Stimulated activated naive CD4-positive, alpha-beta T cell treated with Interleukin-2 at 50 U/mL for 16 hours (primary cell): ENCODE measurements around the gene SLC5A4.
"Not testable (repeated sequence)": the region's sequence is repeated elsewhere in the genome, so short reads cannot be mapped to it uniquely, and the experiment has no call there.

Experiments used
- DNase-seq: peaks from one replicate; lab custom pipeline; 2025; lab: John Stamatoyannopoulos, UW

Gene SLC5A4

GRCh38 chr22:32199961-32200360 lies 55.2 kb downstream of the SLC5A4 start:
- DNase-seq: no peak

- DNase-seq: no peak
Observed at GRCh38 chr22:32199341-32199740, 55.8 kb downstream of the SLC5A4 start.

GRCh38 chr22:32197553-32198226 lies 57.5 kb downstream of the SLC5A4 start:
- DNase-seq: not testable (repeated sequence)

DNA sequence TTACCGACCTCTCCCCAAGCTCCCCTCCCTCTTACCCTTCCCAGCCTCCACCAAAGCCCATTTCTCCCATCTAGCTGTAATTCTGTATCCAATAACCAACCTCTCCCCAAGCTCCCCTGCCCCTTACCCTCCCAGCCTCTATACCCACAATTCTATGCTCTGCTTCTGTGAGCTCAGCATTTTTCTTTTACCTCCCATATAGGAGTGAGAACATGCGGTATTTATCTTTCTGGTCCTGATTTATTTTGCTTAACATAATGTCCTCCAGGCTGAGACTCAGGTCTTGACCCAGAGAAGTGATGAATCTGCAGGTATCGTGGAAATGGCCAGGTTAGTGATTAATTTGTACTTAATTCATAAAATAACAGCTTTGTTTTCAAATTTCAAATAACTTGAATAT lies 59.2 kb downstream of the SLC5A4 start:
- DNase-seq: not testable (repeated sequence)

GRCh38 chr22:32193346-32193745 lies 61.8 kb downstream of the SLC5A4 start:
- DNase-seq: not testable (repeated sequence)

- not testable (repeated sequence) for DNase-seq
Observed at GRCh38 chr22:32191021-32191420, 64.1 kb downstream of the SLC5A4 start.

- DNase-seq: no peak
Observed at GRCh38 chr22:32185821-32186220, 69.3 kb downstream of the SLC5A4 start.

DNA sequence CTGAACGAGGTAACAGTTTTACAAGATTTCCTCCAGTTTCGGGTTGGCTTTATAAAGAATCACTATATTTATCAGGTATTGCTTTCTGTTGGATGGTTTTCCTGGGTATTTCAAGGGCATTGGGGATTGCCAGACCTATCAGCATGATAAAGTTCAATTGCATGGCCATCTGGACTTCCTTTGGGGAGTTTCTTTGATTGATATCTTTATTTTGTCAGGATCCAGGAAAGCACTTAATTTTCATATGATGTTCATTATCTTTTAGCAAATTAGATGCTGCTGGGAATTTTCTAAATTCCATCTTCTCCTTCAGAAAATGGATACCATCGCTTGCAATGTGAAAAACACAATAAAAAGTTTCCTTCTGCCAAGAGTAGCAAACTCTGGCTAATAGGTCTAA lies 71.5 kb downstream of the SLC5A4 start:
- DNase-seq: no peak

DNA sequence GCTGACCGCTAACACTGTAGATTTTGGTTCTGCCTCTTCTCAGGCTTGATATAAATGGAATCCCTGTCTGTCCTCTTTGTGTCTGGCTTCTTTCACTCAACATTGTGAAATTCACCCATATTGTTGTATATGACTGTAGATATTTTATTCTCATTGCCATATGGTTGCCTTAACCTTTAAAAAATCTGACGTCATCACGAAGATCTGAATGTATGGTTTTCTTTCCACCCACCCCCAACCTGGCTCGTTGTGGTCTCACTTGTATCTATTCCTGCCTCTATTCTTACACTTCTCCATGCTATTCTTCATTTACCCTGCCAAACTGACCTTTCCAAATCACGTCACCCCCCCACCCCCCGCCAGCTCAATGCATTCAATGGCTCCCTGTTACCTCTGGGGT lies 74.1 kb downstream of the SLC5A4 start:
- DNase-seq: no peak

DNA sequence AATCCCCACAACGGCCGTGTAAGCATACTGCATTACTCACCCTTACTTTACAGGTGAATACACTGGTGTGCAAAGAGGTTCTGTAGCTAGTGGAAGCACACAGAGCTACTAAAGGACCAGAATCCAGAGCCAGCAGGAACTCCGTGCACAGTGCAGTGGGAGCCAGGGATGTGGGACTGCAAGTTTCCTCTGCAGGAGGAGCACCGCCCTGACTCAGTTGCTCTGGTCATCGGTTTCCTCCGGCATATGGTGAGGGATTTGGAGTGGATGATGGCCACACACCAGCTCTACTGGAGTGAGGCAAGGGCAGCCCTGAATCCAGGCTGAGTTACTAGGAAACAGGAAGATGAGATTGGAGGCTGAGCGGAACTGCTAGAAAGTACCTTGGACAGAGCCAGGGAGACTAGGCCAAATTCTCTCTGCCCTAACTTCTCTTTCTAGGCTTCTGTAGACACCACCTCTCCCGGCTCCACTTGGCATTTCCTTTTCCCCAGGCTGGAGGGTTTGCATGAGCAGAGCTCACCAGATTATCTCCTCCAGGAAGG lies 77.9 kb downstream of the SLC5A4 start:
- DNase-seq: no peak

DNA sequence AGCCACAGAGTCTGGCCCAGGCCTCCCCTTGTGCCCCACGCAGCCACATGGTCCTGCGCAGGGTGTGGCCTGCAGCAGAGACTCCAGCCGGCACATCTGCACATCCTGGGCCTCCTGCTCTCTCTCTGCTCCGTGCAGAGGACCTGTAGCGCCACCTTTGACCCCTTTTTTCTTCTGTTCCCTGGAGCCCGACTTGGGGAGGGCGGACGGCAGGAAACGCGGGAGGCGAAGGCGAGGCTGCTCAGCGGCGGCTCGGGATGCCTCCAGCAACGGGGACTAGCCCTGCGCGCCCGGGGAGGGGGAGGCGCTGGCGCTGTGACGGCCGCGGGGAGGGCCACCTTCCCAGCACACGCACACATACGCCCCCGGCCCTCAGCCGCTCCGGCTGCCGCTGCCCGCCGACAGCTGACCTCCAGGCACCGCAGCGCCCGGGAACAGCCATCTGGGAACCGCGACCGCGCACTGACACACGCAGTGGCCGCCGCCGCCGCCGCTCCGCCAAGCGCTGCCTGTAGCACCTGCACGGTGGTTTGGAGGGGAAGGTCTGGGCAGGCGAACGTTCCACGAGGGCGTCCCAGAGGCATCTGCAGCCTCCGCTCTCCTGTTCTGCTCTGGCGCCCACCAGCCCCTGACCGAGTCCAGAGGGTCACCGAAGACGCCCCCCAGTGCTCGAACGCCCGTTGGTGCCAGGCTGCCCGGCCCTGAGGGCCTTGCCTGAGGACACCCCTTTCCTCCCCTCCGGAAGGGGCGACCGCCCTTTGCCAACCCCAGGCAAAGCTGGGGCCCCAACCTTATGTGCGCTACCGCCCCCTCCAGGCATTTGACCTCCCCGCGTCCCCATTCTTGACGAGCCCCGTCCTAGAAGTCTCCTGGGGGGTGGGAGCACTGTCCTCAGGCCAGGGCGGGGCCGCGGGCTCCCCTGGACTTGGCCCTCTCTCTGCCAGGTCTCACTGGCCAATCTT lies 79.2 kb downstream of the SLC5A4 start:
- no peak for DNase-seq

DNA sequence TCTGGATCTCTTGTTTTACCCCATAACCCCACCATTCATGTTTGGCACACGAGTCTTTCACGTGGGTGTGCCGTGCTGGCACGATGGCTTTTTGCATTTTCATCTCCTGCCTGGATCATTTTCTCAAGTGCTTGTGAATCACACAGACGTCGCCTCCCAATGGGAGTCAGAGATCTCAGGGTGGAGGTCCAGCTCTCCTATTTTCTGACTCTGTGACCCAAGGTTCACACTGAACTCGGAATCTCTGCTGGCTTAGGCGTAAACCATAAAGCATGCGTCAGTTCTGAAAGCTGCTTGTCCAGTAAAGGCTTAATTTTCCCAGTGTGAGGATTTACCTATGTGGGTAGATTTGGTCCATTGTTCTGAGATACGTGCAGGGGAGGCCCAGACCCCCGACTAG lies 80.0 kb downstream of the SLC5A4 start:
- no peak for DNase-seq
